GM21737 (cell line): ENCODE results near the gene PPARD.
"Not testable (repeated sequence)": the region's sequence is repeated elsewhere in the genome, so short reads cannot be mapped to it uniquely, and the experiment has no call there.

Experiments used
- ATAC-seq: cut with Tn5 transposase; IDR thresholded peaks from one replicate; pipeline ENCODE4 v1.9.1; 2021; ENCODE audit warnings: mild to moderate bottlenecking, moderate library complexity; ENCODE audit not compliant: unreplicated experiment

Gene PPARD

DNA sequence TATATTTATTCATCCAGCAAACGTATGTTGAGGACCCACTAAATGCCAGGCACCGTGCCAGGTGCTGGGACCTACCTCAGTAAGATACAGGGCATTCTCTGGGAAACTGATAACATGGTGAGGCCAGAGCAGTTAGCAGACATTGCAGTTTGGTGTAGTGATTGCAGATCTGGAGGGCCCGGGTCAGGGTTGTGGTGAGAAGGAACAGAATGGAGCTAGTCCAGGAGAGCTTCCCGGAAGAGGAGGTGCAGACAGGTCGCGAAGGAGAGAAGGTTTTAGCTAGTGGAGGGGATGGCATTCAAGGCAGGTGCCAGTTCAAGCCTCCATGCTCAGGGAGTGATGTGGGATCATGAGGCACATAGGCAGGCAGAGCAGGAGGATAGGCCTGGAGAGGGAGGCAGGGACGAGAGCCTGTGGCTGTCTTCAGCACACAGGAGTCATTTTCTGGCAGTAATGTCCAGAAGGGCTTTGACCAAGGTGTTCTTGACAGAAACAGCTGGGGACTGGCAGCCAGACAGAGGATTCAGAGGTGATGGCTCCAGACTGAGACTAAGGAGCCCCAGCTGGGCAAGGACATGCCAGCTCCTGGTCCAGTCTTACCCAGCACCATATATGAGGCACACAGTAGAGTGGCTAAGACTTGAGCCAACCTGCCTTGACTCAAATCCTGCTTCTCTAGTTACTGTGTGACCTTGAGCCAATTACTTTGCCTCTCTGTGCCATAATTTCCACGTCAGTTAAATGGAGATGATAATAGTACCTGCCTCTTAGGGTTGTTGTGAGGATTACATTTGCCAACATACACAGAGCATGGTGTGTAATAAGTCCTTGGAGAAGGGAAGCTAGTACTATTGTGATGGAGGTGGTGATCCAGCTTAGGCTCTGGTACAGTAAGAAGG lies 61.4 kb downstream of the PPARD start:
- no peak for ATAC-seq

DNA sequence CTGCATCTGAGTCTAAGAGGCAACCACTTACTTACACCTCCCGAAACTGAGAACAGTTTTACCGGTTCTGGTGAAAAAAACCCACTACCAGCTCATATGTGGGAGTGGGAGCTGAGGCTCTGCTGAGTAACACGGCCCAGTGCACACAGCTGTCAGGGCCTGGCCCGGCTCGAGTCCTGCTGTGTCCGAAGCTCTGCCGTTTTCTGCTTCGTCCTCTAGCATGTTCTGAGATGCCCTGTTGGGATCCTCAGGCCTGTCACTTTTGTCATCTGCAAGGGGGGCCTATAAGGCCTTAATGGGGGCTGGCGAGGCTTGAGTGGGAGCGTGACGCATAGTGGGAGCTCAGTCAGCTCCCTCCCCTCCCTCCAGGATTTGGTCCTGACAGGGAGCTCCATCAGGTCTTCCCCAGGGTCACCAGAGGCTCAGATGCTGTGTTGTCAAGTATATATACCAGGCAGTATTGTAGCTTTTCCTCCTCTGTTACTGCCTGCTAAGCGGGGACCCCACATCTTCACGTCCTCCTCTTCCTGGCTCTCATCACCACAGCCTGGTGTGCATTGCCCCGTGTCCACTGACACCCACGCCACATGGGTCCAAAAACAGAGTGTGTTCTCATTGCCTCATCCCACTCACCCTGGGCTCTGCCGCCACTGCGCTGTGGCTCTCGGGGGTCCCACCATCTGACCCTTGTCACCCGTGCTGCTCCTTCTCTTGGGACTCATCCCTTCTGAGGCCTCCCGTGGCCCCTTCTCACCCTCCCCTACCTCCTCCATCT lies 64.5 kb downstream of the PPARD start:
- ATAC-seq, result no peak

DNA sequence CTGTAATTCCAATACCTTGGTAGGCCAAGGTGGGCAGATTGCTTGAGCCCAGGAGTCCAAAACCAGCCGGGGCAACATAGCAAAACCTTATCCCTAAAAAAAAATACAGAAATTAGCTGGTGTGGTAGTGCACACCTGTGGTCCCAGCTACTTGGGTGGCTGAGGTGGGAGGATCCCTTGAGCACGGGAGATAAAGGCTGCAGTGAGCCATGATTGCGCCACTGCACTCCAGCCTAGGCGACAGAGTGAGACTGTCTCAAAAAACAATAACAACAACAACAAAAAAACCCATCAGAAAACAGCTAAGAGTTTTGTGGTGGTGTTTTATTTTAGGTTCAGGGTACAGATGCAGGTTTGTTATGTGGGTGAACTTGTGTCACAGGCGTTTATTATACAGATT lies 66.9 kb downstream of the PPARD start:
- ATAC-seq, result no peak

DNA sequence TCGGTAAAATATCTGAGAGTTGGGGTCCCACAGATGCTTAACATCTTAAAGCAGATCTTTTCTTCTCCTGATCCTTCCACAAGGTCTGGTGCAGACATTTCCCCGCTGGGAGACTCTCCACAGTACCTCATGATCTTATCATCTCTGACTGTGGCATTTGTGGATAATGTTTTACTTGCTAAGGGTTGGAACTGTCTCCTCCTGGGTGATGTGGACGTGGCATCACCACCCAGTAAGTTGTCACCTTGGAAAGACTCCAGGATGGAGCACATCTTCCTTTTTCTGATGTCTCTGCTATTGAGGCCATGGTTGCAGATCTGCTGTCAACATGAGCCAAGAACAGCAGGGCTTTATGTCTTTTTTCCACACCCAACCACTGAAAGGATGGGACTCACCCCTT lies 67.8 kb downstream of the PPARD start:
- no peak for ATAC-seq

DNA sequence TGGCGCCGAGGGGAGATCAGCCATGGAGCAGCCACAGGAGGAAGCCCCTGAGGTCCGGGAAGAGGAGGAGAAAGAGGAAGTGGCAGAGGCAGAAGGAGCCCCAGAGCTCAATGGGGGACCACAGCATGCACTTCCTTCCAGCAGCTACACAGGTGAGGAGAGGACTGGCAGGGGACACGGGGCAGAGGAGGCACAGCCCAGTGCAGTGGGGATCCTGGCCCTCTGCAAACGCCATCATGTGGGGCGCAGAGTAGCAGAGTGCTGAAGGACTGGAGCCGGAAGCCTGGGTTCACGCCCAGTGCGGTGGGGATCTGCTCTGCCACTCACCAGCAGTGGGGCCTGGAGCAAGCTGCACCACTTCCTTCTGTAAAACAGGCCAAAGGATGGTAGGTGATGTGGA lies 68.7 kb downstream of the PPARD start:
- no peak for ATAC-seq

DNA sequence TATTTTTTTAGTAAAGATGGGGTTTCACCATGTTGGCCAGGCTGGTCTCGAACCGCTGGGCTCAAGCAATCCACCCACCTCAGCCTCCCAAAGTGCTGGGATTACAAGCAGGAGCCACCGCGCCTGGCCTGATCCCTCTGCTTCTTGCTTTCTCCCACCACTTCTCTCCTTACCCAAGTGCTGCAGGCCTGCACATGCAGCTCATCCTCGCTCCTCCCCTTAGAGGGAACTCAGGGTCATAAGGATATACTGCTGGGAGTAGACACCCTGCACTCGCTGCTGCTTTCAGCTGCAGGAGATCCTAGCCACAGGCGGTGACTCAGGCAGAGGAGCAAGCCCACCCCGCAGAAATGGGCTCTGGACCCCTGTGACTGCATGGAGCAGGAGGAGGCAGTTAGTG lies 69.7 kb downstream of the PPARD start:
- no peak for ATAC-seq

DNA sequence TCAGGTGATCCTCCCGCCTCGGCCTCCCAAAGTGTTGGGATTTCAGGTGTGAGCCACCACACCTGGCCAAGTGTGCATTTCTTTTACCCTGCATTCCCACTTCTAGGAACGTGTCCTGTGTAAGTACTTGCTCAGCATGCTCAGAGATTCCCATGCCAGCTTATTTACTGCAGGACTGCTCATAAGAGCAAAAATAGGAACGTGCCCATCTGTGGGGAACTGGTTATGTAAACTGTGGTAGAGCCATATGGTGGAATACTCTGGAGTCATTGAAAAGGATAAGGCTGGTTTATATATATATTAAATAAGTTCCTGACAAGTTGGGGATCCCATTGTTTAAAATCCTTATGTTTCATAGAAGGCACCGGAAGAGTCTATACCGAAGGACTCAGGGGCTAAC lies 71.6 kb downstream of the PPARD start:
- ATAC-seq, result no peak

DNA sequence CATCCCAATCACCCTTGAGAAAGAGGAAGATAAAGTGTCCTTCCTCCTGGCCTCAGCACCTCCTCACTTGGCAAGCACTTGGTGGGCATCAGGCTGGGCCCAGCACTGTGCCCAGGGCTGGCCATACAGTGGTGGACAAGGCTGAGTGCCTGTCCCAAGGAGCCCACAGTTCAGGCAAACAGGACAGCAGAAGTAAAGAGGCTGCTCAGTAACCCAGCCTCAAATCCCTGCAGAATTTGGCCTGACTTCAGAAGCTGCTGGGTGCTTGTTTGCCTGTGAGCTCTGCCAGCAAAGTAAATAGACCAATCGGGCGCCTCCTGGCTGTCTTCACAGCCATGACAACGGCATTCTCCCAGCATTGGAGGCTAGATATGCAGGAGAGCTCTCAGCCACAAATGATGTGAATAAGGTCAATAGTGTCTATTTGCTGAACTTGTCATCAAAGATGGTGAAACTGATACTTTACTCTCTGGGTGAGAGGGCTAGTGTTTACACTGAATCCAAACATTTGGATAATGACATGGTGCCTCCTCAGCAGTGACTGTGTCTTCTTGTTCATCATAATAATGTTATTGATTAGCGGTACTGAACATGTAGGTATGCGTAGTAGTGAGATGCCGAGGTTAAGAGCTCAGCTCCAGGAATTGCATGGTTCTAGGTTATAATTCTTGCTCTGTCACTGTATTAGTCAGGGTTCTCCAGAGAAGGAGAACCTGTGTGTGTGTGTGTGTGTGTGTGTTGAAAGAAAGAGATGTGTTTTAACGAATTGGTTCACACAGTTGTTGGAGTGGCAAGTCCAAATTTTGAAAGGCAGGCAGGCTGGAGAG lies 72.9 kb downstream of the PPARD start:
- no peak for ATAC-seq

DNA sequence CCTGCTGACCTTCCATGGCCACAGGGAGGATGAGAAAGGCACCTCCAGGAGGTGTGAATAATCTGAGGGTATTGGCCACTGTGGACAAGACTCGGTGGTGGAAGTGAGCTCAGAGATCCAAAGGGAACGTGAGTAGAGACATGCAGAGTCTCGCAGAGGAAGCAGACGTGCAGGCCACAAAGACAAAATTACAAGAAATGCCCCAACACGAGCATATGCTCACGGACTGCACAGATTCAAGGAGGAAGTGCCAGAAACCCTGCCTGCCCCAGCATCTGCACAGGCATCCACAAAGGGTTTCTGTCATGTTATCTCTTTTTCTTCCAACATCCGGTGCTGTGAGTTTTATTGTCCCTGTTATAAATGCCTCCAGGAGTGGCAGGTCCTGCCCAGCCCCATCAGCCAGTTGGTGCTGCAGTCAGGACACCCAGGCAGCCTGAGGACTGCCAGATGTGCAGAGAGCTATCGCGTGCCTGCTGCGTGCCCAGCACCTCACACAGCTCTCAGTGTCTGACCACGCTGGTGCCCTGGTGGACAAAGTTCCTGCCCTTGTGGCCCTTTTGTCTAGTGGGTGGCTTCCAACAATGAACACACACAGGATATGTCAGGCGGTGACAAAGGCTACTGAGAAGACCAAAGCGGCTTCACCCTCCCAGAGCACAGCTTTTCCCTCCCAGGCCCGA lies 75.8 kb downstream of the PPARD start:
- ATAC-seq, result no peak

DNA sequence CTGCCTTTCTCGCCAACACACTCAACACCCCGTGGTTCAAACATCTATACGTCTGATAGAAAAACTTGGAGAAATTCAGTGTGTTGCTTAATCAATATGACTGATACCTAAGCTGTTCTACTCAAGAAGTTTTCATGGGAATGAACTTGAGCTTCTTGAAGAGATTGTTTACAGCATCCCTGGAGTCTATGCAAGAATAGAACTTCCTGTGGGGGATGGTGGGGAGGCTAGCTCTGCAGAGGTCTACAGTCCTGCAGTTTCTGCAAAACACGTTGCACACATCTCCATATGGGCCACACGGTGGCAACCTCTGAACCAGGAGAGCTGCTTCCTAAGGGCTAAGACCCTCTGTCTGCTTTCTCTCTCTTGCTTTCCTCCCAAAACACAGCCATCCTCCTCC lies 77.1 kb downstream of the PPARD start:
- ATAC-seq, result no peak

DNA sequence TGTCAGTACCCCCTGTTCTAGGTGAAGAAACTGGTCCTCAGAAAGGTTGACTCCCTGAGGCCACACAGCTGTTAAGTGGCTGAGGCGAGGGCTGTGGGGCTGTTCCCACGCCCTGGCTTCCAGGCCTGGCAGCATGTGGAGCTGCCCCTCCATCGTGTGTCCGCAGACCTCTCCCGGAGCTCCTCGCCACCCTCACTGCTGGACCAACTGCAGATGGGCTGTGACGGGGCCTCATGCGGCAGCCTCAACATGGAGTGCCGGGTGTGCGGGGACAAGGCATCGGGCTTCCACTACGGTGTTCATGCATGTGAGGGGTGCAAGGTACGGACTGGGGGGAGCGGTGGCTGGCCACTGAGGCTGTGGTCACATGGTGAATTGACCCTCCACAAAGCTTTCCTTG lies 77.6 kb downstream of the PPARD start:
- ATAC-seq, result no peak

DNA sequence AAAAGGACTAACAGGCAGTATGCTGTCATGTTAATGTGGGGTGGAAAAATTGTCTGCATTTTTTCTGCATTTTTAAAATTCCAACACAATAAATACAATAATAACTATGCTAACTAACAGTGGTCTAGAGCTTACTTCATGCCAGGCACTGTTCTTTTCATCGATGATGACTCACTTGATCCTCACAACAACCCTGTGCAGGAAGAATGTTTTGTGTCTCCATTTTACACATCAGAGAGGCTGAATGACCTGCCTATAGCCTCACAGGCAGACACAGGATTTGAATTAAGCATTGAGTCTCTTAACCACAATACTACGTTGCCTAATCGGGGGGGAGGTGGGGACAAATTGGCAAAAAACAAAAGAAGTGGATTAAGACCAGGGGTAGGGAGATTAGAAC lies 82.9 kb downstream of the PPARD start:
- no peak for ATAC-seq

DNA sequence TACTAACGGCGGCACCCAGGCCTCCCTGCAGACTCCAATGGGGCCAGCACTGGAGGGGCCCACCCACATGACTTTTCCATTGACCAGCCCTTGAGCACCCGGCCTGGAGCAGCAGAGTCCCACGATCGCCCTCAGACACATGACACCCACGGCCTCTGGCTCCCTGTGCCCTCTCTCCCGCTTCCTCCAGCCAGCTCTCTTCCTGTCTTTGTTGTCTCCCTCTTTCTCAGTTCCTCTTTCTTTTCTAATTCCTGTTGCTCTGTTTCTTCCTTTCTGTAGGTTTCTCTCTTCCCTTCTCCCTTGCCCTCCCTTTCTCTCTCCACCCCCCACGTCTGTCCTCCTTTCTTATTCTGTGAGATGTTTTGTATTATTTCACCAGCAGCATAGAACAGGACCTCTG lies 83.7 kb downstream of the PPARD start:
- no peak for ATAC-seq

DNA sequence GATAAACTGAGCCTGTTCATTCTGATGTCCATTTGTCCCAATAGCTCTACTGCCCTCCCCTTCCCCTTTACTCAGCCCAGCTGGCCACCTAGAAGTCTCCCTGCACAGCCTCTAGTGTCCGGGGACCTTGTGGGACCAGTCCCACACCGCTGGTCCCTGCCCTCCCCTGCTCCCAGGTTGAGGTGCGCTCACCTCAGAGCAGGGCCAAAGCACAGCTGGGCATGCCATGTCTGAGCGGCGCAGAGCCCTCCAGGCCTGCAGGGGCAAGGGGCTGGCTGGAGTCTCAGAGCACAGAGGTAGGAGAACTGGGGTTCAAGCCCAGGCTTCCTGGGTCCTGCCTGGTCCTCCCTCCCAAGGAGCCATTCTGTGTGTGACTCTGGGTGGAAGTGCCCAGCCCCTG lies 85.1 kb downstream of the PPARD start:
- no peak for ATAC-seq

DNA sequence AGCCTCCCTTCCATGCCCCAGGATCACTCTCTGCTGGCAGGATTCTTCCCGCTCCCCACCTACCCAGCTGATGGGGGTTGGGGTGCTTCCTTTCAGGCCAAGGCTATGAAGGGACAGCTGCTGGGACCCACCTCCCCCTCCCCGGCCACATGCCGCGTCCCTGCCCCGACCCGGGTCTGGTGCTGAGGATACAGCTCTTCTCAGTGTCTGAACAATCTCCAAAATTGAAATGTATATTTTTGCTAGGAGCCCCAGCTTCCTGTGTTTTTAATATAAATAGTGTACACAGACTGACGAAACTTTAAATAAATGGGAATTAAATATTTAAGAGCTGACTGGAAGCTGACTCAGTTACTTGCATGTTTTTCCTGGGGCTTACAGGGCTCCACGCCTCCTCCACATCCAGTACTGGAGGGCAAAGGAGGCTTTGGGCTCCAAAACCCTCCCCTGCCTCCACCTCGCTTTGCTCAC lies 85.5 kb downstream of the PPARD start:
- ATAC-seq, result no peak

DNA sequence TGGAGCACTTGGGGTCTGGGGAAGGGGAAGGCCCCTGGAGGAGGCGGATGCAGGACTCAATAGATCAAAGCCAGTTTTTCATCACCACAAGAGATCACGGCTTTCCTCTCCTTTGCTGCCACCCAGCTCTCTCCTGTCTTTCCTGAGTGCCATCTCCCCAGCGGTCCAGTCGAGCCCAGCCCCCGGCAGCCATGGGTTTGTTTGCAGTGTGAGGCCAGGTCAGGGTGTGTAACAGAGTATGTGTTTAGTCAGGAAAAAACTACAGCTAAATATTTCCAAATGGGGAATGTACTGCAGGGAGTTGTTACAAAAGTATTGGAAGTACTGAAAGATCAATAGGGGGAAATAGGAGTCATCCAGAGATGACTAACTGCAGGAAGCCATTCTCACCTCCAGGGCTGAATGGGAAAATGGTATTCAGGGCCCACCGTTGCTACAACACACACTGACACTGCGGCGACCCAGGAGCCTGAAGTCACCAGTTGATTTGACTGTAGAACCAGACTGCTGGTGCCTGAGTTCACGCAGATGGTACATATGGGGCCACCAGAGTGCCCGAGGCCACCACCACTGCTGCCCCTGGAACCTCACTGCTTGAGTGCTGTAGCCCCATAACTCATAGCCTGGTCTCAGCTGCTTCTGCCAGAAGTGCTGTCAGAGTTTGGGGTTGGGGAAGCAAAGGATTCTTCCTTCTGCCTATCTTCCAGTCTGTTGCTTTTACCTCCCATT lies 86.2 kb downstream of the PPARD start:
- no peak for ATAC-seq

DNA sequence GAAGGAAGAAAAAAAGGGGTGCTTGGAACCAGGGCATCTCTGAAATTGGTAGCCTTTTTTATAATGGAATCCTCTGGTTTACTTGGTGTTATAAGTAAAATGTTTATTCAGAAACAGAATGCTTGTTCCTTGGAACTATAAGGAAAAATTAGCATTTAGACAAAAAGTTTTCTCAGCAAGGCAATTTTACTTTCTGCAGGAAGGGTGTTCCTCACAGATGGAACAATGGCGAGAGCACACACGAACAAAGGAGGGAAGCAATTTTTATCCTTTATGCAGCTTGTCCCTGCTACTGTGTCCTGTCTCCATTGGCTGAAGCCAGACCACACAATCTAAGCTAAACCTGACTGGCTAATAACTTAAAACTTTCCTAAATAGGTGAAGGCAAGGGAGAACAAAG lies 87.1 kb downstream of the PPARD start:
- ATAC-seq, result no peak

DNA sequence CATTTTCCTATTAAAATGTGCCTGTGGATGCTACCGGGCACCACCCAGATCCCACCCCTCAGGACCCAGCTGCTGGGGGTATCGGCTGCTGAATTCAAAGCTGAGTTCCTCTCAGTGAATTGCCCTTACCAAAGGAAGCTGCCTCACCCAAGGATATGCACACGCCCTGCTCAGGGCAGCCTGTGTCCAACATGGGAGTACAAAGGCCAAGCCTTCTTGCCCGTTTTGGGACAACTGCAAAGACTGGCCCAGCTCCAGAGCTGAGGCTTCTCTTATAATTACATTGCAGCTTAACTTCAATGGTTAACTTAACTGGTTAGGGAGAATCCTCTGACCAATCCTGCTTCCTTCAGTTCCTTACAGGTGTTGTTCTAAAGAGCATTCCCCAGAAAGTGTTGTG lies 89.9 kb downstream of the PPARD start:
- ATAC-seq, result no peak

DNA sequence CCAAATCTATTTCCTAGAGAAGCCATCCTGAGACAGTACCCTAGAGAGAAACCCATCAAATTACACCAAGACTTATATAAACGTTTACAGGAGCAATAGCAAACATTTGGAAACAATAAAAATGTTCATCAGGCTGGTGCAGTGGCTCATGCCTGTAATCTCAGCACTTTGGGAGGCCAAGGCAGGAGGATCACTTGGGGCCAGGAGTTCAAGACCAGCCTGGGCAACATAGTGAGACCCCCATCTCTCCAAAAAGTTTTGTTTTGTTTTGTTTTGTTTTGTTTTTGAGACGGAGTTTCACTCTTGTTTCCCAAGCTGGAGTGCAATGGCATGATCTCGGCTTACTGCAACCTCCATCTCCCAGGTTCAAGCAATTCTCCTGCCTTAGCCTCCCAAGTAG lies 90.3 kb downstream of the PPARD start:
- not testable (repeated sequence) for ATAC-seq
